ENCODE data around the gene SEC14L3. TPM values are rescaled to one million over a fixed set of nuclear protein-coding genes. Genes with fewer than 3 reads are reported as not detected.

SEC14L3 gene
- total RNA-seq, 4 donors from 2014 or later, result not detected

DNA sequence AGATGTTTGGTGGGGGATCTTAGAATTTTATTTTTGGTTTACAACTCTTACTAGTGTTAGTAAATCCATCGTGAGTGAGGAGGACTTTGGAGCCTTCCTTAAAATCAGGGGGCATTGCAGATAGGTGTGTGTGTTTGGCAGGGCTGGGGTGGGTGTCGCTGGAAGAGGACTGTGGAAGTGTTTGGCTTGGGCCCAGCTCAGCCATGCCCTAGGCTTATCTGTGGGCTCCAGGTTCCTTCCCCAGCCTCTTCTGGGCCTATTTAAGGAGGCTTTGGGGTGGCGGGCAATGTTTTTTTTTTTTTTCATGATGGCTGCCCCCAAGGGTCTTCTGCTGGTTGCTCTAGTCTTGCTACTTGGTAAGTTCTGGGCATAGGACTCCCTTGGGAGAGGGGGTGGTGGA is 24.2 kb downstream of the SEC14L3 start:
- H3K27ac ChIP-seq, result no peak overlapping the region
- H3K9me3 ChIP-seq, result no peaks in the 10 kb centered on the region
- H3K36me3 ChIP-seq, result no peaks in the 10 kb centered on the region
- no peak overlapping the region for H3K4me3 ChIP-seq
- peaks cover 0 to 5% of the 10 kb centered on the region in 2 donors for H3K27me3 ChIP-seq
- no peak for DNase-seq (ENCODE audit: low spot score in 2 of 2)
- no peak for TF ChIP-seq POLR2A (IDR thresholded peaks at IDR 0.05)
- TF ChIP-seq EP300 (IDR thresholded peaks at IDR 0.05), result no peak
- TF ChIP-seq, protein P1, sequence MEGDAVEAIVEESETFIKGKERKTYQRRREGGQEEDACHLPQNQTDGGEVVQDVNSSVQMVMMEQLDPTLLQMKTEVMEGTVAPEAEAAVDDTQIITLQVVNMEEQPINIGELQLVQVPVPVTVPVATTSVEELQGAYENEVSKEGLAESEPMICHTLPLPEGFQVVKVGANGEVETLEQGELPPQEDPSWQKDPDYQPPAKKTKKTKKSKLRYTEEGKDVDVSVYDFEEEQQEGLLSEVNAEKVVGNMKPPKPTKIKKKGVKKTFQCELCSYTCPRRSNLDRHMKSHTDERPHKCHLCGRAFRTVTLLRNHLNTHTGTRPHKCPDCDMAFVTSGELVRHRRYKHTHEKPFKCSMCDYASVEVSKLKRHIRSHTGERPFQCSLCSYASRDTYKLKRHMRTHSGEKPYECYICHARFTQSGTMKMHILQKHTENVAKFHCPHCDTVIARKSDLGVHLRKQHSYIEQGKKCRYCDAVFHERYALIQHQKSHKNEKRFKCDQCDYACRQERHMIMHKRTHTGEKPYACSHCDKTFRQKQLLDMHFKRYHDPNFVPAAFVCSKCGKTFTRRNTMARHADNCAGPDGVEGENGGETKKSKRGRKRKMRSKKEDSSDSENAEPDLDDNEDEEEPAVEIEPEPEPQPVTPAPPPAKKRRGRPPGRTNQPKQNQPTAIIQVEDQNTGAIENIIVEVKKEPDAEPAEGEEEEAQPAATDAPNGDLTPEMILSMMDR (IDR thresholded peaks at IDR 0.05), result no peak
- peaks cover 0 to 9% (median 0%) of the 10 kb centered on the region in 4 donors for H3K4me1 ChIP-seq
- WGBS, 2 donors, result 95 to 98% methylated on average over 3 of the region's 3 CpGs

DNA sequence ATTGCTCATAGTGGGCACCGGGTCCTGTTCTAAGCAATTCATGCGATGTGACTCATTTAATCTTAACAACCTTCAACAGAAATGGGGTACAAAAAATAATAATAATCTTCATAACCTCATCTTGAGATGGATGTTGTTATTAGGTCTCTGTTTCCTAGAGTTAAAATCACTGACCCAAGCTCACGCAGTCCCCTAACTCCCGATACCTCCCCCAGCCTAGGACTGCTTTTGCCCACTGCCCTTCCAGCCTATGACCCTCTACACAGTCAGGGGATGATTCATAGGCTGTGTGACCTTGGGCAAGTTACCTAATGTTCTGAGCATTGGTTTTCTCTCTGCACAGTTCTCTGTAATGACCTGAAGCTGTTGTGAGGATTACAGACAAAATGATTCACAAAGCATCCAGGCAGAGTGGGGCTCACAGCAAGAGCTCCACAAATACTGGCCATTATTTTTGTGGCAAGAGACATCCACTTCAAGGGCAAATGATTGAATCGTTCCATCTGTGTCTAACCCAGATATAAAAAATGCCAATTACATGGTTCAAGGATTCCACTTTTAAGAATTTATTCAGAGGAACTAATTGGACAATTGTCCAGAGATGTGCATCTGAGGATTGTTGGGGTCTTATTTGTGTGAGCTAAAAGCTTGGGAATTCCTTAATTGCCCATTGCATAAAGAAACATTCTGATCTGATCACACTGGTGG is 26.2 kb downstream of the SEC14L3 start:
- DNase-seq (ENCODE audit: low spot score in 2 of 2), result no peak
- Histone ChIP-seq H3K4me1 (peaks cover 0 to 9% (median 0%) of the 10 kb centered on the region in 4 donors), H3K27ac (no peak overlapping the region), H3K36me3 (no peaks in the 10 kb centered on the region), H3K27me3 (peaks cover 0 to under 1% of the 10 kb centered on the region in 2 donors), H3K9me3 (no peaks in the 10 kb centered on the region), H3K4me3 (no peak overlapping the region)
- 48 to 52% methylated on average over 5 of the region's 5 CpGs for WGBS, 2 donors
- TF ChIP-seq POLR2A (IDR thresholded peaks at IDR 0.05) (no peak), EP300 (IDR thresholded peaks at IDR 0.05) (no peak)
- TF ChIP-seq, protein P1 (IDR thresholded peaks at IDR 0.05), result no peak

DNA sequence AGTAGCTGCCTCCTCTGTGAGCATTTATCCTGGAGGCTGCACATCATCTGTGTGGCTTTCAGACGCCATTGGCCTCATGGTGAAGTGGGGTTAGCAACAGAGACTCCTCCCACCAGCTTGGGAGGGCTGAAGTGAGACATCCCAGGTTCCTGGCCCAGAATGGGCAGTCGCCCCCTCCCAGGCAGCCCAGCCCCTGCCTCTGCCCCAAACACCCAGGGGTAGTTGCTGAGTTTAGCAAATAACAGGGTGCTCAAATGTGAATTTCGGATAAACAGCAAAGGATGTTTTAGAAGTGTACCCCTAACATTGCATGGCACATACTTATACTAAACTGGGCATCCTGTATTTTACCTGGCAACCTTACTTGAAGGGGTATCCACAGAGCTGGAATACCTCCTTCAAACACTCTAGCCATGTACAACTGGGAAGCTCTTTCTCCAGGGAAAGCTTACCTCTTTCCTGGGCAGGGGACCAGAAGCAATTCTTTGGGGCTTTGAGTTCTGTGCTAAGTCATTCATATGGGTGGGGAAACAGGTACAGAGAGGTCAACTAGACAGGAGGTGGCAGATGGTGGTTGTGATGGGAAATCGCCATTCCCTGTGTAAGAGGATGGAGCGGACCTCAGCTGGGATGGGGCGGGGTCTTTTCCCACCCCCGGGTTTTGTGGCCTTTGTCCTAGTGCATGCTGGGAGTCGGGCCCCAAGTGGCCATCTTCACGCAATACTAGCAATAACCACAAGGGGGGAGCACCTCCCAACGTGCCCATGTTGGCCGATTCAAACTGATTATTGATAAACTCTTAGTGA is 27.0 kb downstream of the SEC14L3 start:
- Histone ChIP-seq H3K4me3 (no peak overlapping the region), H3K27ac (no peak overlapping the region), H3K4me1 (peaks cover 0 to 9% (median 0%) of the 10 kb centered on the region in 4 donors), H3K36me3 (no peaks in the 10 kb centered on the region), H3K27me3 (peaks cover 0 to under 1% of the 10 kb centered on the region in 2 donors), H3K9me3 (no peaks in the 10 kb centered on the region)
- TF ChIP-seq, protein P1 (IDR thresholded peaks at IDR 0.05), result peak; percentile 60 to 77 (median 67)
- TF ChIP-seq EP300 (IDR thresholded peaks at IDR 0.05), result no peak
- TF ChIP-seq POLR2A (IDR thresholded peaks at IDR 0.05), result no peak
- 18 to 21% methylated on average over 11 of the region's 11 CpGs for WGBS, 2 donors
- peak in 1 of 2 donors; percentile 24 for DNase-seq (ENCODE audit: low spot score in 2 of 2)

DNA sequence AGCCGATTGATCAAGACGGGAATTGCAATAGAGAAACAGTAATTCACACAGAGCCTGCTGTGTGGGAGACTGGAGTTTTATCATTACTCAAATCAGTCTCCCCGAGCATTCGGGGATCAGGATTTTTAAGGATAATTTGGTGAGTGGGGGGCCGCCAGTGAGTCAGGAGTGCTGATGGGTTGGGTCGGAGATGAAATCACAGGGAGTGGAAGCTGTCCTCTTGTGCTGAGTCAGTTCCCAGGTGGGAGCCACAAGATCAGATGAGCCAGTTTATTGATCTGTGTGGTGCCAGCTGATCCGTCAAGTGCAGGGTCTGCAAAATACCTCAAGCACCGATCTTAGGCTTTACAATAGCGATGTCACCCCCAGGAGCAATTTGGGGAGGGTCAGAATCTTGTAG is 30.7 kb downstream of the SEC14L3 start:
- H3K36me3 ChIP-seq, result no peaks in the 10 kb centered on the region
- TF ChIP-seq EP300 (IDR thresholded peaks at IDR 0.05) (no peak), POLR2A (IDR thresholded peaks at IDR 0.05) (no peak)
- TF ChIP-seq, protein P1 (IDR thresholded peaks at IDR 0.05), result no peak
- H3K9me3 ChIP-seq, result no peaks in the 10 kb centered on the region
- H3K4me3 ChIP-seq, result no peak overlapping the region
- WGBS, 2 donors, result 67 to 74% methylated on average over 9 of the region's 9 CpGs
- H3K27ac ChIP-seq, result no peak overlapping the region
- peaks cover 0 to 3% of the 10 kb centered on the region in 2 donors for H3K27me3 ChIP-seq
- no peak for DNase-seq (ENCODE audit: low spot score in 2 of 2)
- H3K4me1 ChIP-seq, result peaks cover 0 to 9% (median 0%) of the 10 kb centered on the region in 4 donors

DNA sequence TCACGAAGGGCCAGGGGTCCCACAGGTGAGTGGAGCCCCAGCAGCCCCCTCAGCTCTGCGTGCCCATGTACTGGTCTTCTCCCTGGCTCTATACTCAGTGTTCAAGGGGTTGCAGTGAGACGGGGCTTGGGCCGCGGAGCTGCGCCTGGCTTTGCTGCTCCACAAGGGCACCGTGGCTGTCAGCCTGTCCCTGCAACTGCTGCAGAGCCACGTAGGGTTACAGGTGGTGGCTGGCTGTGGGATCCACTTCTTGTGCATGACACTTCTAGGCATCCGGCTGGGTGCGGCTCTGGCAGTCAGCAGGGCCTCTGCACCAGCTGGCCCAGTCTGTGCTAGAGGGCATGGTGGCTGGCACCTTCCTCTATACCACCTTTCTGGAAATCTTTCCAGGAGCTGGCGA is 32.0 kb downstream of the SEC14L3 start:
- TF ChIP-seq, protein P1 (IDR thresholded peaks at IDR 0.05), result no peak
- TF ChIP-seq POLR2A (IDR thresholded peaks at IDR 0.05), result no peak
- no peak for TF ChIP-seq EP300 (IDR thresholded peaks at IDR 0.05)
- WGBS, 2 donors, result 86 to 87% methylated on average over 11 of the region's 11 CpGs

More for the DNA sequence above, 32.0 kb downstream of the SEC14L3 start:
- Histone ChIP-seq H3K4me3 (no peak overlapping the region), H3K27ac (no peak overlapping the region), H3K9me3 (no peaks in the 10 kb centered on the region), H3K4me1 (no peaks in the 10 kb centered on the region), H3K36me3 (no peaks in the 10 kb centered on the region), H3K27me3 (peaks cover 0 to 3% of the 10 kb centered on the region in 2 donors)
- no peak for DNase-seq (ENCODE audit: low spot score in 2 of 2)
